PC-3 (cell line): ENCODE measurements around the gene SLC2A13. TPM values are rescaled to one million over a fixed set of nuclear protein-coding genes. Genes with fewer than 3 reads are reported as not detected.

Source experiments
- ATAC-seq: fragments of 200-7000 bp; cut with Tn5 transposase; 2 replicates; pipeline ENCODE4 v1.9.1; 2020; ENCODE audit warnings: mild to moderate bottlenecking, moderate library complexity
- BruUV-seq: library from RNA; stranded (reverse); fragments of 400-500 nt; replicated peaks from 2 replicates; lab custom pipeline; 2021; lab: Mats Ljungman, UMichigan
- CTCF ChIA-PET: fragments of 300-600 bp; sonication (Branson Sonifier 250); formaldehyde crosslinking; loops from one replicate; lab custom pipeline; 2022; ENCODE audit warnings: antibody characterized with exemption; lab: Charles Lee
- POLR2A ChIA-PET: fragments of 300-600 bp; sonication (Branson Sonifier 250); formaldehyde crosslinking; loops from one replicate; lab custom pipeline; 2022; ENCODE audit warnings: antibody characterized with exemption; ENCODE audit not compliant: unreplicated experiment; lab: Charles Lee
- DNase-seq: peaks from one replicate; pipeline ENCODE4 v3.0.0-alpha.2; 2015
- H2AFZ ChIP-seq: fragments of 300-600 bp; sonication (generic); 2 replicates; pipeline ENCODE4 v1.6.0; 2016; ENCODE audit warnings: antibody characterized with exemption, low read length
- H3F3A ChIP-seq: fragments of 300-600 bp; sonication (generic); one replicate; pipeline ENCODE4 v1.6.0; 2017; ENCODE audit warnings: antibody characterized with exemption, low read length, control low read depth, mild to moderate bottlenecking; ENCODE audit not compliant: unreplicated experiment
- H3K27ac ChIP-seq: fragments of 300-600 bp; sonication (generic); 2 replicates; pipeline ENCODE4 v1.5.1; 2016; ENCODE audit warnings: mild to moderate bottlenecking, low read length
- H3K27me3 ChIP-seq: fragments of 300-600 bp; sonication (generic); 2 replicates; pipeline ENCODE4 v1.6.1; 2016; ENCODE audit warnings: low read length, mixed read lengths
- H3K36me3 ChIP-seq: fragments of 300-600 bp; sonication (generic); 2 replicates; pipeline ENCODE4 v1.6.1; 2016; ENCODE audit warnings: low read depth, mixed run types, low read length, mixed read lengths
- H3K4me1 ChIP-seq: fragments of 300-600 bp; sonication (generic); 2 replicates; pipeline ENCODE4 v1.5.1; 2016; ENCODE audit warnings: low read length; ENCODE audit not compliant: insufficient read depth
- H3K4me2 ChIP-seq: fragments of 300-600 bp; sonication (generic); 2 replicates; pipeline ENCODE4 v1.6.0; 2016; ENCODE audit warnings: low read length
- H3K4me3 ChIP-seq: fragments of 300-600 bp; sonication (generic); 2 replicates; pipeline ENCODE4 v1.5.1; 2016; ENCODE audit warnings: mild to moderate bottlenecking, low read length, mixed read lengths
- H3K79me2 ChIP-seq: fragments of 300-600 bp; sonication (generic); 2 replicates; pipeline ENCODE4 v1.6.1; 2017; ENCODE audit warnings: low read length, mixed read lengths
- H3K9ac ChIP-seq: fragments of 300-600 bp; sonication (generic); 2 replicates; pipeline ENCODE4 v1.6.0; 2016; ENCODE audit warnings: mild to moderate bottlenecking, low read length
- H3K9me2 ChIP-seq: fragments of 300-600 bp; sonication (generic); replicated peaks from 2 replicates; pipeline ENCODE4 v1.6.1; 2016; ENCODE audit warnings: mixed run types, low read length, mixed read lengths
- H3K9me3 ChIP-seq: fragments of 300-600 bp; sonication (generic); 2 replicates; pipeline ENCODE4 v1.6.1; 2016; ENCODE audit warnings: low read length, mixed read lengths
- H4K20me1 ChIP-seq: fragments of 300-600 bp; sonication (generic); 2 replicates; pipeline ENCODE4 v1.6.1; 2016; ENCODE audit warnings: low read length, mixed read lengths
- EZH2 ChIP-seq: fragments of 300-600 bp; sonication (generic); IDR thresholded peaks from one replicate; pipeline ENCODE4 v1.6.1; 2017; ENCODE audit warnings: antibody characterized with exemption, mild to moderate bottlenecking, low read length; ENCODE audit not compliant: unreplicated experiment
- EZH2phosphoT487 ChIP-seq: fragments of 300-600 bp; sonication (generic); IDR thresholded peaks from 2 replicates; pipeline ENCODE4 v1.6.1; 2018; ENCODE audit warnings: mild to moderate bottlenecking, antibody characterized with exemption, low read length, borderline replicate concordance
- intact Hi-C: fragments of 100-400 bp; cut with micrococcal nuclease; formaldehyde crosslinking; loops from 2 replicates; pipeline ENCODE4 v1.9.0; 2023
- total RNA-seq: library from RNA; depleted of rRNA; stranded (reverse); fragments of >200 nt; gene quantifications from 2 replicates; pipeline ENCODE4 v1.2.3, GENCODE V29; 2014
- TF ChIP-seq, protein P1 (sequence below): fragments of 300-600 bp; sonication (generic); conservative IDR thresholded peaks from 2 replicates; pipeline ENCODE4 v1.5.1; 2017; ENCODE audit warnings: antibody characterized with exemption, low read depth, mild to moderate bottlenecking, low read length

The SLC2A13 gene
- total RNA-seq, 1 experiment from 2014 or later: 3.4 TPM

DNA sequence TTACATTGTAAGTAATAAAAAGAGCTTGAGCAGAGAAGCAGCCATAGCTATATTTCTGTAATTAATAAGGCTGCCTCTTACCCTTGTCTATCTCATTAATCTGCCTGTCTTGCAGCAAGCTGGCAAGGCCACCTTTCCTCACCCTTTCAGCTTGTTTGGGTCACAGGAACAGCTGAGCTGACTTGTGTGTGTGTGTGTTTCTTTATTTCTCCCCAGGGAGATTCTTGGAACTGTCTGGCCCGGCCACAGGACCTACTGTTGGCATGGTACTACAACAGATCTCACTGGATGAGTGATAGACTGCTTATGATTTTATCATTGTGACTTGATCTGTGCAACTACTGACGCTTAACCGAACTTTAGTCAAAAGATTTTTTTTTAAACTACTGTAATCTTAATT lies 213.7 kb downstream of the SLC2A13 start:
- H4K20me1 ChIP-seq: no peaks in the 10 kb centered on the region
- no peak overlapping the region for H3K27ac ChIP-seq
- no peaks in the 10 kb centered on the region for H3K79me2 ChIP-seq
- ATAC-seq (no peak), DNase-seq (no peak)
- intact Hi-C loops: no loop called here
- no peaks in the 10 kb centered on the region for H3K27me3 ChIP-seq
- no peak overlapping the region for H3K4me3 ChIP-seq
- no peak overlapping the region for H2AFZ ChIP-seq
- H3F3A ChIP-seq: no peaks in the 10 kb centered on the region
- H3K4me1 ChIP-seq: no peaks in the 10 kb centered on the region
- H3K36me3 ChIP-seq: no peaks in the 10 kb centered on the region
- POLR2A ChIA-PET: no interaction called here
- H3K4me2 ChIP-seq: no peak overlapping the region
- no TSS peak for BruUV-seq
- CTCF ChIA-PET: no interaction called here
- 0 out of 2 replicates have a peak, but pooled peaks cover 4% of the 10 kb centered on the region for H3K9me3 ChIP-seq
- no peak overlapping the region for H3K9ac ChIP-seq
- no peaks in the 10 kb centered on the region for H3K9me2 ChIP-seq
- TF ChIP-seq, protein P1, sequence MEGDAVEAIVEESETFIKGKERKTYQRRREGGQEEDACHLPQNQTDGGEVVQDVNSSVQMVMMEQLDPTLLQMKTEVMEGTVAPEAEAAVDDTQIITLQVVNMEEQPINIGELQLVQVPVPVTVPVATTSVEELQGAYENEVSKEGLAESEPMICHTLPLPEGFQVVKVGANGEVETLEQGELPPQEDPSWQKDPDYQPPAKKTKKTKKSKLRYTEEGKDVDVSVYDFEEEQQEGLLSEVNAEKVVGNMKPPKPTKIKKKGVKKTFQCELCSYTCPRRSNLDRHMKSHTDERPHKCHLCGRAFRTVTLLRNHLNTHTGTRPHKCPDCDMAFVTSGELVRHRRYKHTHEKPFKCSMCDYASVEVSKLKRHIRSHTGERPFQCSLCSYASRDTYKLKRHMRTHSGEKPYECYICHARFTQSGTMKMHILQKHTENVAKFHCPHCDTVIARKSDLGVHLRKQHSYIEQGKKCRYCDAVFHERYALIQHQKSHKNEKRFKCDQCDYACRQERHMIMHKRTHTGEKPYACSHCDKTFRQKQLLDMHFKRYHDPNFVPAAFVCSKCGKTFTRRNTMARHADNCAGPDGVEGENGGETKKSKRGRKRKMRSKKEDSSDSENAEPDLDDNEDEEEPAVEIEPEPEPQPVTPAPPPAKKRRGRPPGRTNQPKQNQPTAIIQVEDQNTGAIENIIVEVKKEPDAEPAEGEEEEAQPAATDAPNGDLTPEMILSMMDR: no peak
- no peak for TF ChIP-seq EZH2phosphoT487
- TF ChIP-seq EZH2: no peak

DNA sequence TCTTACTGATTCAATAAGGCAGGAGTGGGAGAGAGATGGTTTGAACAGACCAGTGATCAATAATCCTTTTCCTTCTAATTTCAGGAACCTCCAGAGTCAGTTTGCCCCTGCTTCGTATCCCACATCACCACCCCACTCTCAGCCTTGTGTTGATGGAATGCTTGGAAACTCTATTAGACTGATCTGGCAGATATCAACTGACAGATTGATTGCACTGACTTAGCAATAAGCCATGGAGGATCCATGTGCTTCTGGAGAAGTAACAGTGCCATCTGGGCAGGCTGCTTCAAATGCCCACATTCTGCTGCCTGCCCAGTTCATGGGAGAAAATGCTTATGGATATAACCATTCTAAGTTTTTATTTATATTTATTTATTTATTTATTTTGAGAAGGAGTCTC lies 218.0 kb downstream of the SLC2A13 start:
- H2AFZ ChIP-seq: no peak overlapping the region
- no peaks in the 10 kb centered on the region for H3K4me1 ChIP-seq
- no peaks in the 10 kb centered on the region for H4K20me1 ChIP-seq
- CTCF ChIA-PET: no interaction called here
- DNase-seq (no peak), ATAC-seq (no peak)
- POLR2A ChIA-PET: no interaction called here
- no peak overlapping the region for H3K4me3 ChIP-seq
- BruUV-seq: no TSS peak
- no peak overlapping the region for H3K27ac ChIP-seq
- intact Hi-C loops: no loop called here
- H3K79me2 ChIP-seq: no peaks in the 10 kb centered on the region
- H3K36me3 ChIP-seq: no peaks in the 10 kb centered on the region
- H3K9me3 ChIP-seq: no peaks in the 10 kb centered on the region
- no peaks in the 10 kb centered on the region for H3K27me3 ChIP-seq
- TF ChIP-seq EZH2 (no peak), EZH2phosphoT487 (no peak)
- TF ChIP-seq, protein P1: no peak
- no peaks in the 10 kb centered on the region for H3K9me2 ChIP-seq
- H3K9ac ChIP-seq: no peak overlapping the region
- H3F3A ChIP-seq: no peaks in the 10 kb centered on the region
- no peak overlapping the region for H3K4me2 ChIP-seq

DNA sequence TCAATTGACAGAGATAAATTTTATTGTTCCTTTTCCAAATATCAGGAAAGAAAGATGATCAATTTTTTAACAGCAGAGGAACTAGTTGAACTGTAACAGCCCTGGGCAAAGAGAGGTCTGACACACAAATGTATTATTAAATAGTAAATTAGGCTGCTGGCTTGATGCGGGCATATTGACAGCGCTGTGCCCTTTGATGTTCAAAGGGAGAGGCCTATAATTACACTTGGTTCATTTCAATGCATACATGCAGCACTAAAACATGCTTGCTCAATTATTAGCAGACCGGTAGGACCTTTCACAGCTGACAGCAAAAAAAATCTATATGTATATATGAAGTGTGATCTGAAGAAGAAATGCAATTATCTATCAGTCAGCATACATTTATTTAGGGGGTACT lies 219.8 kb downstream of the SLC2A13 start:
- H3K9me3 ChIP-seq: no peaks in the 10 kb centered on the region
- no TSS peak for BruUV-seq
- no peak overlapping the region for H3K9ac ChIP-seq
- H3K9me2 ChIP-seq: no peaks in the 10 kb centered on the region
- no peak for TF ChIP-seq EZH2
- TF ChIP-seq, protein P1: no peak
- DNase-seq (no peak), ATAC-seq (no peak)
- H2AFZ ChIP-seq: no peak overlapping the region
- no peaks in the 10 kb centered on the region for H3K4me1 ChIP-seq
- POLR2A ChIA-PET: no interaction called here
- H3K4me3 ChIP-seq: no peak overlapping the region
- H3K79me2 ChIP-seq: no peaks in the 10 kb centered on the region
- CTCF ChIA-PET: no interaction called here
- no peak overlapping the region for H3K4me2 ChIP-seq
- no peaks in the 10 kb centered on the region for H3K36me3 ChIP-seq
- intact Hi-C loops: no loop called here
- no peak overlapping the region for H3K27ac ChIP-seq
- H4K20me1 ChIP-seq: no peaks in the 10 kb centered on the region
- no peaks in the 10 kb centered on the region for H3F3A ChIP-seq
- no peaks in the 10 kb centered on the region for H3K27me3 ChIP-seq
